Sigmoid colon (tissue), 7 donors: Measurements from ENCODE around the gene MAGOH. TPM values are rescaled to one million over a fixed set of nuclear protein-coding genes. Genes with fewer than 3 reads are reported as not detected.

Experiments used
- DNase-seq: peaks from one replicate; pipeline ENCODE4 v3.0.0-alpha.2; 2019
- H3K27ac ChIP-seq, 4 donors: fragments of 200-600 bp; sonication (generic); one replicate each; pipeline ENCODE4 v1.5.1; 2016 to 2019; ENCODE audit warnings: mild to moderate bottlenecking in 1 of 4
- H3K27me3 ChIP-seq, 3 donors: fragments of 200-600 bp; sonication (generic); one replicate each; pipeline ENCODE4 v1.5.1; 2019; ENCODE audit warnings: mild to moderate bottlenecking in 1 of 3
- H3K36me3 ChIP-seq, 4 donors: fragments of 200-600 bp; sonication (generic); one replicate each; pipeline ENCODE4 v1.5.1; 2016 to 2019
- H3K4me1 ChIP-seq, 4 donors: fragments of 200-600 bp; sonication (generic); one replicate each; pipeline ENCODE4 v1.5.1; 2017 to 2019
- H3K4me3 ChIP-seq, 4 donors: fragments of 200-600 bp; sonication (generic); one replicate each; pipeline ENCODE4 v1.5.1; 2017 to 2019; ENCODE audit warnings: mild to moderate bottlenecking in 2 of 4, moderate library complexity in 1 of 4
- H3K9me3 ChIP-seq, 4 donors: fragments of 200-600 bp in 3 of 4; sonication (generic) in 3 of 4; one replicate each; pipeline versions ENCODE4 v1.5.1 to v1.6.1; 2013 to 2019
- CTCF ChIP-seq, 4 experiments: fragments of 450-650 bp in 3 of 4; fragments of 200-600 bp in 1 of 4; IDR thresholded peaks; one replicate each; pipeline ENCODE4 v1.5.1; 2016 to 2019; ENCODE audit warnings: antibody characterized with exemption in 4 of 4, mild to moderate bottlenecking in 3 of 4, moderate library complexity in 2 of 4
- EP300 ChIP-seq, 4 donors: sonication (generic); formaldehyde crosslinking; IDR thresholded peaks; one replicate each; pipeline ENCODE4 v1.6.1; 2017; ENCODE audit warnings: antibody characterized with exemption in 4 of 4
- POLR2A ChIP-seq, 2 donors: fragments of 450-650 bp; IDR thresholded peaks; one replicate each; pipeline ENCODE4 v1.6.1; 2016; ENCODE audit warnings: antibody characterized with exemption in 2 of 2, mild to moderate bottlenecking in 2 of 2, moderate library complexity in 2 of 2
- POLR2AphosphoS5 ChIP-seq, 4 donors: sonication (generic); formaldehyde crosslinking; IDR thresholded peaks; one replicate each; pipeline ENCODE4 v1.6.1; 2017; ENCODE audit warnings: antibody characterized with exemption in 4 of 4
- WGBS, 2 donors: extraction: QIAGEN DNeasy Blood & Tissue Kit; methylation state at CpG; one replicate each; pipeline ENCODE4 v1.1.7; 2013; 5-methylcytosine and 5-hydroxymethylcytosine counted together
- intact Hi-C: fragments of 100-400 bp; cut with DNase I; formaldehyde crosslinking; loops from one replicate; pipeline ENCODE4 v1.15.1; 2023
- polyA plus RNA-seq, 3 donors: library from polyadenylated mRNA; stranded (reverse); fragments of 200-250 nt; gene quantifications; one replicate each; pipeline ENCODE4 v1.2.3, GENCODE V29; 2013
- total RNA-seq, 4 donors: library from RNA; depleted of rRNA; stranded (reverse); fragments of >200 nt; gene quantifications; one replicate each; pipeline ENCODE4 v1.1.0, GENCODE V29; 2016
- donor health status: healthy with polysubstance abuse.
- donor health status: Bipolar disorder and iron deficiency.
- donor health status: healthy.

Gene MAGOH
- total and polyA plus RNA-seq, 7 donors, result 12.2 to 98.4 (median 46.4) TPM

GRCh38 chr1:53203466-53203865 is 34.9 kb downstream of the MAGOH start:
- peaks cover 0 to 5% (median 0%) of the 10 kb centered on the region in 4 donors for H3K9me3 ChIP-seq
- 96 to 98% methylated on average over 3 of the region's 3 CpGs for WGBS, 2 donors
- no peak overlapping the region for H3K4me3 ChIP-seq
- H3K36me3 ChIP-seq, result peaks cover 10 to 67% (median 32%) of the 10 kb centered on the region in 4 donors
- no peak overlapping the region for H3K27ac ChIP-seq
- DNase-seq, result peak; percentile 15
- H3K4me1 ChIP-seq, result peaks cover 0 to 9% (median 4%) of the 10 kb centered on the region in 4 donors
- H3K27me3 ChIP-seq, result no peaks in the 10 kb centered on the region
- TF ChIP-seq POLR2A (IDR thresholded peaks at IDR 0.05) (no peak), POLR2AphosphoS5 (IDR thresholded peaks at IDR 0.05) (no peak), CTCF (IDR thresholded peaks at IDR 0.05) (no peak), EP300 (IDR thresholded peaks at IDR 0.05) (no peak)
- intact Hi-C loops, result no loop called here

GRCh38 chr1:53198241-53198651 is 40.1 kb downstream of the MAGOH start:
- TF ChIP-seq POLR2AphosphoS5 (IDR thresholded peaks at IDR 0.05) (peak in 1 of 4 donors; percentile 42), POLR2A (IDR thresholded peaks at IDR 0.05) (no peak)
- Histone ChIP-seq H3K27ac (peak overlapping the region; percentile 99 to 100 (median 100)), H3K4me3 (no peak overlapping the region), H3K4me1 (peaks cover 0 to 38% (median 31%) of the 10 kb centered on the region in 4 donors), H3K36me3 (peaks cover 7 to 21% (median 14%) of the 10 kb centered on the region in 4 donors), H3K27me3 (no peaks in the 10 kb centered on the region), H3K9me3 (no peaks in the 10 kb centered on the region)
- 19 to 50% methylated on average over 4 of the region's 4 CpGs for WGBS, 2 donors
- DNase-seq, result peak; percentile 69
- intact Hi-C loops, result loop anchor here (10.0 kb wide), 1 partner anchor 493 kb away; no protein-coding TSS in a partner anchor

- no peak for TF ChIP-seq EP300 (IDR thresholded peaks at IDR 0.05)
- whole genome bisulfite sequencing, 2 donors, result 33 to 34% methylated on average over 13 of the region's 13 CpGs
These were observed 40.8 kb downstream of the MAGOH start for GRCh38 chr1:53197291-53198200.

GRCh38 chr1:53196485-53197290 is 41.6 kb downstream of the MAGOH start, which contains the start of gene CPT2:
TSS of gene CPT2 (plus strand) at chr1:53196824. CDS start at chr1:53196944, 120 bp downstream.
- 0% methylated on average over 57 of the region's 57 CpGs for WGBS, 2 donors
- TF ChIP-seq POLR2A (IDR thresholded peaks at IDR 0.05), result peak; percentile 89 to 96
- no peak for TF ChIP-seq CTCF (IDR thresholded peaks at IDR 0.05)
- peak; percentile 97 to 99 (median 98) for TF ChIP-seq POLR2AphosphoS5 (IDR thresholded peaks at IDR 0.05)
- no peak for TF ChIP-seq EP300 (IDR thresholded peaks at IDR 0.05)
- peak; percentile 98 for DNase-seq
- H3K27ac ChIP-seq, result peak within 1 kb of the TSS; percentile 99 to 100 (median 100)
- H3K27me3 ChIP-seq, result no peaks in the 10 kb centered on the region
- H3K9me3 ChIP-seq, result no peaks in the 10 kb centered on the region
- H3K36me3 ChIP-seq, result peaks cover 0 to 7% (median 3%) of the 10 kb centered on the region in 4 donors
- peak within 1 kb of the TSS; percentile 89 to 100 (median 93) for H3K4me3 ChIP-seq
- peaks cover 0 to 38% (median 31%) of the 10 kb centered on the region in 4 donors for H3K4me1 ChIP-seq
- intact Hi-C loops, result loop anchor here (1.0 to 10.0 kb wide), 2 partner anchors 24 to 492 kb away; partner anchors contain the start of gene CZIB

More at GRCh38 chr1:53197291-53198200, 40.8 kb downstream of the MAGOH start:
- Histone ChIP-seq H3K9me3 (no peaks in the 10 kb centered on the region), H3K4me1 (peaks cover 0 to 38% (median 31%) of the 10 kb centered on the region in 4 donors), H3K27me3 (no peaks in the 10 kb centered on the region), H3K27ac (peak overlapping the region; percentile 99 to 100 (median 100)), H3K4me3 (peak overlapping the region; percentile 89 to 100 (median 93)), H3K36me3 (peaks cover under 1 to 14% (median 9%) of the 10 kb centered on the region in 4 donors)
- peak; percentile 58 for DNase-seq
- intact Hi-C loops, result loop anchor here (1.0 to 10.0 kb wide), 2 partner anchors 23 to 493 kb away; partner anchors contain the start of gene CZIB

GRCh38 chr1:53196017-53196484 is 42.3 kb downstream of the MAGOH start:
- H3K27ac ChIP-seq, result peak overlapping the region; percentile 99 to 100 (median 100)
- WGBS, 2 donors, result 41 to 42% methylated on average over 9 of the region's 9 CpGs

More at GRCh38 chr1:53196017-53196484, 42.3 kb downstream of the MAGOH start:
- peaks cover 0 to 38% (median 31%) of the 10 kb centered on the region in 4 donors for H3K4me1 ChIP-seq
- no peak for TF ChIP-seq POLR2AphosphoS5 (IDR thresholded peaks at IDR 0.05)
- H3K36me3 ChIP-seq, result peaks cover 0 to under 1% (median 0%) of the 10 kb centered on the region in 4 donors
- H3K9me3 ChIP-seq, result no peaks in the 10 kb centered on the region
- intact Hi-C loops, result loop anchor here (10.0 kb wide), 1 partner anchor 491 kb away; no protein-coding TSS in a partner anchor
- H3K27me3 ChIP-seq, result no peaks in the 10 kb centered on the region
- peak overlapping the region; percentile 89 to 100 (median 93) for H3K4me3 ChIP-seq
- DNase-seq, result peak; percentile 57
